ENCODE measurements around the gene TPPP. TPM values are rescaled to one million over a fixed set of nuclear protein-coding genes. Genes with fewer than 3 reads are reported as not detected.

The TPPP gene
- total RNA-seq, result 0.05 and 0.07 TPM in 2 replicates

GRCh38 chr5:693271-694041, at the start of gene TPPP:
Gene TPPP (minus strand): TSS chr5:693352. CDS start chr5:678060, 15,292 bp downstream.

GRCh38 chr5:611731-612486, 81.2 kb downstream of the TPPP start, which contains the start of gene CEP72:
Gene CEP72 (plus strand): TSS chr5:612340. CDS start chr5:612362, 22 bp downstream.

Other genes with a start within 250 kb of the TPPP start
- gene SLC9A3, start 168.9 kb downstream of the TPPP start, total RNA-seq, result 4.0 and 4.2 TPM in 2 replicates
- 2.5 and 3.5 TPM in 2 replicates for gene CEP72, start 81.0 kb downstream of the TPPP start, total RNA-seq
- not detected in 2 replicates for gene ZDHHC11B, start 91.4 kb upstream of the TPPP start, total RNA-seq
- gene ZDHHC11, start 157.6 kb upstream of the TPPP start, total RNA-seq, result not detected in 2 replicates
- gene BRD9, start 199.4 kb upstream of the TPPP start, total RNA-seq, result 39.0 and 41.3 TPM in 2 replicates
- gene TRIP13, start 199.5 kb upstream of the TPPP start, total RNA-seq, result 58.5 and 61.4 TPM in 2 replicates